ENCODE results near the gene KCNJ14.

KCNJ14 gene

DNA sequence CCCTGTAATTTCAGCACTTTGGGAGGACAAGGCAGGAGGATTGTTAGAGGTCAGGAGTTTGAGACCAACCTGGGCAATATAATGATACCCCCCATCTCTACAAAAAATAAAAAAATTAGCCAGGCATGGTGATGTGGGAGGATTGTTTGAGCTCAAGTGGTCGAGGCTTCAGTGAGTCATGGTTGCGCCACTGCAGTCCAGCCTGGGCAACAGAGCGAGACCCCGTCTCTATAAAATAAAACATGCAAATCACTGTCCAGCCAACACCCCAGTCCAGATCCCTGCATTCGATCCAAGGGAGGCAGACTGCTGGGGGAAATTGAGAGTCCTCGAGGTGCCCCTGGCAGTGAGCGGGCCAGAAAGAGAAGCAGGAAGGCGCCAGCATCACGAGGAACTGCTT is 20.8 kb downstream of the KCNJ14 start:
- TF ChIP-seq, protein P1, sequence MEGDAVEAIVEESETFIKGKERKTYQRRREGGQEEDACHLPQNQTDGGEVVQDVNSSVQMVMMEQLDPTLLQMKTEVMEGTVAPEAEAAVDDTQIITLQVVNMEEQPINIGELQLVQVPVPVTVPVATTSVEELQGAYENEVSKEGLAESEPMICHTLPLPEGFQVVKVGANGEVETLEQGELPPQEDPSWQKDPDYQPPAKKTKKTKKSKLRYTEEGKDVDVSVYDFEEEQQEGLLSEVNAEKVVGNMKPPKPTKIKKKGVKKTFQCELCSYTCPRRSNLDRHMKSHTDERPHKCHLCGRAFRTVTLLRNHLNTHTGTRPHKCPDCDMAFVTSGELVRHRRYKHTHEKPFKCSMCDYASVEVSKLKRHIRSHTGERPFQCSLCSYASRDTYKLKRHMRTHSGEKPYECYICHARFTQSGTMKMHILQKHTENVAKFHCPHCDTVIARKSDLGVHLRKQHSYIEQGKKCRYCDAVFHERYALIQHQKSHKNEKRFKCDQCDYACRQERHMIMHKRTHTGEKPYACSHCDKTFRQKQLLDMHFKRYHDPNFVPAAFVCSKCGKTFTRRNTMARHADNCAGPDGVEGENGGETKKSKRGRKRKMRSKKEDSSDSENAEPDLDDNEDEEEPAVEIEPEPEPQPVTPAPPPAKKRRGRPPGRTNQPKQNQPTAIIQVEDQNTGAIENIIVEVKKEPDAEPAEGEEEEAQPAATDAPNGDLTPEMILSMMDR (IDR thresholded peaks at IDR 0.05), result no peak
- no peak for DNase-seq (ENCODE audit: low spot score)
- Histone ChIP-seq H3K27ac (no peak overlapping the region), H3K4me3 (no peak overlapping the region)

DNA sequence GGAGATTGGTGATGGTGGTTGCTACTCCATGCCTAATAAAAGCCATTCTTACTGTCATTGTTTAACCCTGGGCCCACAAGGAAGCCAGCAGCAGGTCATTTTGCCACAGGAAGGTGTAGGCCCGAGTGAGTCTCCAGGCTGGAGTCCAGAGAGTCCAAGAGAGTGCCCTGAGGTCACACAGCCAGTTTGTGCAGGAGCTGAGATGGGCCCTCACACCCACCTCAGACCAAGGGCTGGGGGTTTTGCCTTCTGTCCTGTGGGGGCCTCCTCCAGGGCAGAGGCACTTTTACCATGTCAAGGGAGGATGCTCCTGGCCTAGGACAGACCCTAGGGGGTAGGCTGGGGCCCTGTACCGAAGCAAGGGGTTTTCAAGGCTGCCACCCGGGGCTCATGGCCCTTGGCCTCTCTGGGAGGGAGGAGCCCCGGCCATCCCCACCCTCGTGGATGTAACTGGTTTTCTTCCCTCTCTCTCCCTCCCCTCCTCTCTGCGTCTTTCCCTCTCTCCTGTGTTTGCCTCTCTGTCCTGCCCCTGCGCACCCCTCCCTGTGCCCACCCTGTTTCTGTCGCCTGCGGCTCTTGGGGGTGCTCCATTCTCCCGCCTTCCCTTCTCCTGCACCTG is 21.8 kb downstream of the KCNJ14 start:
- TF ChIP-seq, protein P1 (IDR thresholded peaks at IDR 0.05), result no peak
- no peak overlapping the region for H3K27ac ChIP-seq
- no peak for DNase-seq (ENCODE audit: low spot score)
- H3K4me3 ChIP-seq, result no peak overlapping the region

DNA sequence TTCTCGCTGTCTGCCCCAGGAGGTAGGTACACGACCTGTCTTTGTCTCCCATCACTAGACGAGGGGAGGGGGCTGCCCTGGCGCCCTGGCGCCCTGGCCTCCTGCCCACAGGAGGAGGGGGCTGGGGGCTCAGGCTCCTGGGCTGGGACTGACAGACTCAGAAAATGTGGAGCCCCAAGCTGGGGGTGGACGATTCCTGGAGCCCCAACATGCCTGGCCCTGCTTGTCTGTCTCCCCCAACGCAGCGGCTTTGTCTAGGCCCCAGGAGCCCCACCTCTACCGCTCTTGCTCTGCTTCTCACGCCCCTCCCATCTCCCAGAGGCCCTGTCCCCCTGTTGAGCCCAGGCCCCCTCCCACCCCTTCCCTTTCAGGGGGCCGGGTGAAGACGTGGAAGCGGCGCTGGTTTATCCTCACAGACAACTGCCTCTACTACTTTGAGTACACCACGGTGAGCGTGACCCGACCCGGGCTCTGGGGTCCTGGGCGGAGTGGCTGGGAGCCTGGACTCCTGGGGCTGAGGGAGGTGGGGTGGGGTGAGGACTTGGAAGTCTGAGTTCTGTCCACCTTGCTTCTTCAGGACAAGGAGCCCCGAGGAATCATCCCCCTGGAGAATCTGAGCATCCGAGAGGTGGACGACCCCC is 22.4 kb downstream of the KCNJ14 start:
- Histone ChIP-seq H3K4me3 (no peak overlapping the region), H3K27ac (no peak overlapping the region)
- no peak for DNase-seq (ENCODE audit: low spot score)
- TF ChIP-seq, protein P1 (IDR thresholded peaks at IDR 0.05), result no peak

DNA sequence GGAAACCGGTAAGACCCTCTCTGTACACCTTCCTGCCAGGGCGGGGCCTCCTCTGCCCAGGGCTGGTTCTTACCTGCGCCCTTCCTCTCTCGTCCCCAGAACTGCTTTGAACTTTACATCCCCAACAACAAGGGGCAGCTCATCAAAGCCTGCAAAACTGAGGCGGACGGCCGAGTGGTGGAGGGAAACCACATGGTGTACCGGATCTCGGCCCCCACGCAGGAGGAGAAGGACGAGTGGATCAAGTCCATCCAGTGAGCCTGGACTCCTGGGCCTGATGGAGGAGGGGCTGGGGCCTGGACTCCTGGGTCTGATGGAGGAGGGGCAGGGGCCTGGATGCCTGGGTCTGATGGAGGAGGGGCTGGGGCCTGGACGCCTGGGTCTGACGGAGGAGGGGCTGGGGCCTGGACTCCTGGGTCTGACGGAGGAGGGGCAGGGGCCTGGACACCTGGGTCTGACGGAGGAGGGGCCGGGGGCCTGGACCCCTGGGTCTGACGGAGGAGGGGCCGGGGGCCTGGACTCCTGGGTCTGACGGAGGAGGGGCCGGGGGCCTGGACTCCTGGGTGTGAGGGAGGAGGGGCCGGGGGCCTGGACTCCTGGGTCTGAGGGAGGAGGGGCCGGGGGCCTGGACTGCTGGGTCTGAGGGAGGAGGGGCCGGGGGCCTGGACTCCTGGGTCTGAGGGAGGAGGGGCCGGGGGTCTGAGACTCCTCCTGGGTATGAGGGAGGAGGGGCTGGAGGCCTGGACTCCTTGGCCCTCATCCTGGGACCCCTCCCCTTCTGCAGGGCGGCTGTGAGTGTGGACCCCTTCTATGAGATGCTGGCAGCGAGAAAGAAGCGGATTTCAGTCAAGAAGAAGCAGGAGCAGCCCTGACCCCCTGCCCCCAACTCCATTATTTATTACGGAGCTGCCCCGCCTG is 23.2 kb downstream of the KCNJ14 start:
- no peak overlapping the region for H3K4me3 ChIP-seq
- no peak overlapping the region for H3K27ac ChIP-seq
- no peak for DNase-seq (ENCODE audit: low spot score)
- TF ChIP-seq, protein P1 (IDR thresholded peaks at IDR 0.05), result no peak

DNA sequence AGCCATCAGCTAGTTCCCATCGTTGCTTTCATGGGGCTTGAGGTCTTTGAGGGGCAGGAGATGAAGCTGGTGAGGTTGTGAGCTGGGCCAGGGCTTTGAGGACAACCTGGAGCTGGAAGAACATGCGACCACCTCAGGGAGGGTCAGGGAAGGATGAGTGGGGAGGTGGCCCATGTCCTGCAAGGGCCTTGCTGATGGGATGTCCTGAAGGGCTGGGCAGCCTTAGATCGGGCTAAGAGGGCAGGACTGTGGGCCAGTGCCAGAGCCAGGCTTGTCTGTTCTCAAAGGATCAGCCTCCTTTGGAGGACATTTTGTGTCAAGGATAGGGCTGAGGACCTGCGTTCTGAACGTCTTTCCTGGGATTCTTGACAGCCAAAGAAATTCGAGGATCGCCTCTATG is 24.3 kb downstream of the KCNJ14 start:
- peak overlapping the region; percentile 77 for H3K4me3 ChIP-seq
- H3K27ac ChIP-seq, result peak overlapping the region; percentile 78 to 89
- no peak for DNase-seq (ENCODE audit: low spot score)
- TF ChIP-seq, protein P1 (IDR thresholded peaks at IDR 0.05), result no peak

DNA sequence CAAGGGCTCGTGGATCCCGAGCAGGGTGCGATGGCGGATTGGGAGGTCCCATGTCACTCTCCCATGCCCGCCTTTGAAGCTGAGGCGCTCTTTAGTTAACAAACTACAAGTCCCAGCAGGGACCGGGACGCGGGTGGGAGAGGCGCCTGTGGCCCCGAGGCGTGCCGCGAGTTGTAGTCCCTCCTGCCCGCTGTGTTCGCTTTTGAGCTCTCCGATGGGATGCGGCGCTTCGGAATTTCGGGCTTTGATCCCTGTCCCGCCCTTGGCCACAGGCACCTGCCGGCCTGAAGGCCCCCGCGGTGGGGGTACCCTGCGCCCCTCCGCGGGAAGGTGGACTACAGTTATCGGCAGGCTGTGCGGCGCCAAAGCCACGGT is 24.8 kb downstream of the KCNJ14 start:
- Histone ChIP-seq H3K4me3 (peak overlapping the region; percentile 77), H3K27ac (peak overlapping the region; percentile 78 to 89)
- DNase-seq (ENCODE audit: low spot score), result no peak
- TF ChIP-seq, protein P1 (IDR thresholded peaks at IDR 0.05), result no peak
